IMR-90 (cell line): Measurements from ENCODE around the gene SOX6.

Source experiments
- MAFK ChIP-seq: IDR thresholded peaks from 2 replicates; pipeline ENCODE4 v1.6.1; 2012; ENCODE audit warnings: low read depth, low read length, improper control_type of control experiment
- MXI1 ChIP-seq: IDR thresholded peaks from 2 replicates; pipeline ENCODE4 v1.6.1; 2012; ENCODE audit warnings: low read depth, mild to moderate bottlenecking, low read length, moderate library complexity, borderline replicate concordance
- TF ChIP-seq, protein P1 (sequence below): conservative IDR thresholded peaks from 2 replicates; pipeline ENCODE4 v1.5.1; 2012; ENCODE audit warnings: mild to moderate bottlenecking, low read depth, low read length, improper control_type of control experiment

DNA sequence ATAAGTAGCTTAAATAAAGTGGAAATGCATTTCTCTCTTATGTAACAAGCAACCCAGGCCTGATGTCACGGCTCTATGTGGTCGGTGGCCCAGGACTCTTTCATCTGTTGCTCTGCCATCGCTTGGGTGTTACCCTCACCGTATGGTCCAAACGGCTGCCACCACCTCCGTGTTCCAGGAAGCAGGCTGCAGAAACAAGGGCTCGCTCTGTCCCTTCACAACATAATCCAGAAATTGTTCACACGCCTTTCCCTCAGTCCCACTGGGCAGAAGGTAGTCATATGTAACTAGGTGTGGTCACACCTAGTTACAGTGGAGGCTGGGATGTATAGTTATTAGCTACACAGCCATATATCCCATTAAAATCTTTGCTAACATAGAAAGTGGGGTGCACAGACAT is 421.0 kb downstream of the SOX6 start:
- TF ChIP-seq, protein P1, sequence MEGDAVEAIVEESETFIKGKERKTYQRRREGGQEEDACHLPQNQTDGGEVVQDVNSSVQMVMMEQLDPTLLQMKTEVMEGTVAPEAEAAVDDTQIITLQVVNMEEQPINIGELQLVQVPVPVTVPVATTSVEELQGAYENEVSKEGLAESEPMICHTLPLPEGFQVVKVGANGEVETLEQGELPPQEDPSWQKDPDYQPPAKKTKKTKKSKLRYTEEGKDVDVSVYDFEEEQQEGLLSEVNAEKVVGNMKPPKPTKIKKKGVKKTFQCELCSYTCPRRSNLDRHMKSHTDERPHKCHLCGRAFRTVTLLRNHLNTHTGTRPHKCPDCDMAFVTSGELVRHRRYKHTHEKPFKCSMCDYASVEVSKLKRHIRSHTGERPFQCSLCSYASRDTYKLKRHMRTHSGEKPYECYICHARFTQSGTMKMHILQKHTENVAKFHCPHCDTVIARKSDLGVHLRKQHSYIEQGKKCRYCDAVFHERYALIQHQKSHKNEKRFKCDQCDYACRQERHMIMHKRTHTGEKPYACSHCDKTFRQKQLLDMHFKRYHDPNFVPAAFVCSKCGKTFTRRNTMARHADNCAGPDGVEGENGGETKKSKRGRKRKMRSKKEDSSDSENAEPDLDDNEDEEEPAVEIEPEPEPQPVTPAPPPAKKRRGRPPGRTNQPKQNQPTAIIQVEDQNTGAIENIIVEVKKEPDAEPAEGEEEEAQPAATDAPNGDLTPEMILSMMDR, result no peak
- no peak for TF ChIP-seq MAFK
- no peak for TF ChIP-seq MXI1
